ENCODE measurements around the gene PAPPA2.

DNA sequence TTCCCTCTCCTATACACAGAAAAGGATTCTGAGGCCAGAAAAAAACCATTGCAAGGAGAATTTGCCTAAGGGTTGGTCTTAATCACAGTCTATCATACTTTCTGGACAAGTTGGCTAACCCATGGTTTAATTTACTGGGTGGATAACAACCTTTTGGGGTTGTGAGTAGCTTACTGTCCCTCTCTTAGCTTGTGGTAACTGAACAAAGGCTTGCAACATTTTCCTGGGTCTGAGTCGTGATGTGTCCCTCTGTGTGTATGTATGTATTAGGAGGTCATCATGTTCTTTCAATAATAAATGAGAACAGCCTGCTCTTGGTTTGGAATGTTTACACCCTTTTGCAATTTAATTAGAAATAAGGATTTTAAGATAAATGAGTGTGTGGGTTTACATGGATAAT lies 36.7 kb downstream of the PAPPA2 start:
- TF ChIP-seq NFYB (IDR thresholded peaks at IDR 0.05; ENCODE audit: extremely low read depth, insufficient read length) = no peak
- TF ChIP-seq, protein P1, sequence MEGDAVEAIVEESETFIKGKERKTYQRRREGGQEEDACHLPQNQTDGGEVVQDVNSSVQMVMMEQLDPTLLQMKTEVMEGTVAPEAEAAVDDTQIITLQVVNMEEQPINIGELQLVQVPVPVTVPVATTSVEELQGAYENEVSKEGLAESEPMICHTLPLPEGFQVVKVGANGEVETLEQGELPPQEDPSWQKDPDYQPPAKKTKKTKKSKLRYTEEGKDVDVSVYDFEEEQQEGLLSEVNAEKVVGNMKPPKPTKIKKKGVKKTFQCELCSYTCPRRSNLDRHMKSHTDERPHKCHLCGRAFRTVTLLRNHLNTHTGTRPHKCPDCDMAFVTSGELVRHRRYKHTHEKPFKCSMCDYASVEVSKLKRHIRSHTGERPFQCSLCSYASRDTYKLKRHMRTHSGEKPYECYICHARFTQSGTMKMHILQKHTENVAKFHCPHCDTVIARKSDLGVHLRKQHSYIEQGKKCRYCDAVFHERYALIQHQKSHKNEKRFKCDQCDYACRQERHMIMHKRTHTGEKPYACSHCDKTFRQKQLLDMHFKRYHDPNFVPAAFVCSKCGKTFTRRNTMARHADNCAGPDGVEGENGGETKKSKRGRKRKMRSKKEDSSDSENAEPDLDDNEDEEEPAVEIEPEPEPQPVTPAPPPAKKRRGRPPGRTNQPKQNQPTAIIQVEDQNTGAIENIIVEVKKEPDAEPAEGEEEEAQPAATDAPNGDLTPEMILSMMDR (IDR thresholded peaks at IDR 0.05 in 2 of 3, conservative IDR thresholded peaks at IDR 0.05 in 1 of 3; ENCODE audit: insufficient read depth in 2 of 3, low read depth in 1 of 3, low read length in 3 of 3) = no peak
- no peak for TF ChIP-seq STAT5B (CRISPR knock-in tag; IDR thresholded peaks at IDR 0.05)
- TF ChIP-seq ZNF146 (CRISPR knock-in tag; IDR thresholded peaks at IDR 0.05; ENCODE audit: unreplicated experiment) = no peak
